Panc1 (cell line): ENCODE results near the gene ZSCAN22.

Source experiments
- CTCF ChIP-seq: fragments of 450-650 bp; IDR thresholded peaks from 2 replicates; pipeline ENCODE4 v1.5.1; 2017; ENCODE audit warnings: mild to moderate bottlenecking
- POLR2AphosphoS5 ChIP-seq: IDR thresholded peaks from 2 replicates; pipeline ENCODE4 v1.6.1; 2012; ENCODE audit warnings: mild to moderate bottlenecking, low read depth, low read length, moderate library complexity
- REST ChIP-seq, 2 experiments: IDR thresholded peaks; 2 replicates each; pipeline ENCODE4 v1.6.1; 2011 to 2012; ENCODE audit warnings: low read depth in 2 of 2, control low read depth in 1 of 2, low read length in 1 of 2, mild to moderate bottlenecking in 1 of 2, moderate library complexity in 1 of 2; ENCODE audit not compliant: insufficient read depth in 1 of 2
- TCF7L2 ChIP-seq: IDR thresholded peaks from 2 replicates; pipeline ENCODE4 v1.6.1; 2011; ENCODE audit warnings: mild to moderate bottlenecking, low read depth, low read length, inconsistent platforms

GRCh38 chr19:58277748-58278540 is 48.9 kb upstream of the ZSCAN22 start:
- TF ChIP-seq CTCF (no peak), POLR2AphosphoS5 (no peak), TCF7L2 (no peak), REST (IDR thresholded peaks at IDR 0.05; ENCODE audit: insufficient read depth in 1 of 2, low read depth in 2 of 2, low read length in 1 of 2) (no peak)
